Putamen (tissue), 1 donor: ENCODE data around the gene TSC2.

Experiments used
- DNase-seq: peaks from one replicate; pipeline ENCODE4 v3.0.0-alpha.2; 2016; ENCODE audit warnings: low spot score

Gene TSC2

DNA sequence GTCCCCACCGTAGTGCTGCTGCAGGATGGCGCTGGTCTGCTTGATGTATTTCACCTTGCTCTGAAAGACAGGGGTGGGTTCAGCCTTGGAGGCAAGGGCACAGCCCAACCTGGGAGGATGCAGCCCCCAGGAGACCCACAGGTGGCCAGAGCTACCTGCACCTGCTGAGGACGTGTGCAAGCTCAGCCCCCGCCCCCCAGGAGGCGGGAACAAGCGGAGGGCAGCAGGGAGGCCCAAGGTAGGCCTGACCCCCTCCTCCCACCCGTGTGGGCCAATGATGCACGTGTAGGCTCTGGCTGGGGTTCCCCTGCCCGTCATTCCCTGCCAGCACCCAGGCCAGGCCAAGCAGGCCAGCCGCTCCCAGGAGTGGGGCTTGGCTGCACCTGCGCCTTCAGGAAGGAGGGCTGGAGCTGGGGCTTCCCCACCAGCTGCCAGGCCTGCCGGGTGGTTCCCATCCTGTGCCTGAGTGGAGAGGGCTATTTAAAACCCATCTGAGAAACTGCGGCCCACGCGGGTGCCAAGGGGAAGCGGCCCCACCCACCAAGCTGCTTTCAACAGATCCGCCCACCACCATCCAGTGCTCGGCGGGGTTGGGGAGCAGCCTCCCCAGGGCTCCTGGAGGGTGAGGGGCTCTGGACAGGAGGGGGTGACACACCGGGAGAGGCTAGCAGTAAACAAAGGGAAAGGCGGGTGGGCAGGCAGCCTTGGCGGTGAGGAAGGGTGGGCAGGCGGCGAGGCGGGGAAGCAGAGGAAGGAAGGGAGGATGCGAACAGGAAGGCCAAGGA lies 3.9 kb upstream of the TSC2 start:
- peak; percentile 62 for DNase-seq

DNA sequence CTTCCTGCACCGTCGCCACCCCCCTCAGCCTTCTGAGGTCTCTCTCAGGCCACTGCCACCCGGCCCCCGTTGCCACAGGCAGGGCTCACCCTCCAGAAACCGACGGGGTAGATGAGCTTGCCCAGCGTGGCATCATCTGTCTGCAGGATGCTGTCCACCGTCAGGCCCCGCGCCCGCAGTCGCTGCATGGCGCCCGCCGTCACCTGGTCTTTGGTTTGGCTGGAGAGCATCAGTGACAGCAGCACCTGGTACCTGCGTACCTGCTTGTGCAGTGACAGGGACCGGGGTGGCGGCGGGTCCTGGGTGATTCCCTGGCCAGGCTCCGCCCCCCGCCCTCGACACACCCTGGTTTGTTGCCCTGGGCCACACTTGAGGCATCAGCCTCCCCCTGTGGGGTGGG lies 3.2 kb upstream of the TSC2 start:
- DNase-seq: no peak

DNA sequence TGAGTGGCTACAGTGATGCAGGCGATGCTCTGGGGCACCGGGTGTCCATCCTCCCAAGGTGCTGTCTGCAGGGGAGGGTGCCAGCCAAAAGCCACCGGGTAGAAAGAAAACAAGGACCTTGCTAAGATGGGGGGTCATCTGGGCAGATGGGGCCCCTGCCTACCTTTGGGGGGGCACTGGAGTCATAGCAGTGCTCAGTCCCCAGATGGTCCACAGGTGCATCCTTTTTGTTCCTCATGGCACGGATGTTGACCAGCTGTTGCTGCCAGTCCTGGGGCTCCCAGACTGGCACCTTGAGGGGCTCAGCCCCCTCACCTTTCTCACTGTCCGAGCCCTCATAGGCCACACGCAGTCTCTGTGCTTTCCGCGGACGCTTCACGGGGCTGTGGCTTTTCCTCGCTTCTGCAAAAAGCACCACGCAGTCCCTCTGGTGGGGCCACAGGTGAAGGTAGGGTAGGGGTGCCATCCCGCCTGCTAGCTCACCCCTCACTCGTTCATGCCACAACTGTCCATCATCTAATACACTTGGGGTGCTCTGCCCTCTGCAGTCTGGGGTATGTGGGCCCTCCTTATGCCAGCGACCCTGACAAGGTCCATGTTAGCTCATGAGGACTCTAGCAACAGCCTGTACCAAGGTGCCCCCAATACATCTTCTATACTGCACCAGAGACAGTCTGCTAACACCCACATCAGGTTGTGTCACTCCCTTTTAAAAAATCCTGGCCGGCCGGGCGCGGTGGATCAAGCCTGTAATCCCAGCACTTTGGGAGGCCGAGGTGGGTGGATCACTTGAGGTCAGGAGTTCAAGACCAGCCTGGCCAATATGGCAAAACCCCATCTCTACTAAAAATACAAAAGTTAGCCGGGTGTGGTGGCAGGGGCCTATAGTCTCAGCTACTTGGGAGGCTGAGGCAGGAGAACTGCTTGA lies 1.6 kb upstream of the TSC2 start:
- DNase-seq: no peak

DNA sequence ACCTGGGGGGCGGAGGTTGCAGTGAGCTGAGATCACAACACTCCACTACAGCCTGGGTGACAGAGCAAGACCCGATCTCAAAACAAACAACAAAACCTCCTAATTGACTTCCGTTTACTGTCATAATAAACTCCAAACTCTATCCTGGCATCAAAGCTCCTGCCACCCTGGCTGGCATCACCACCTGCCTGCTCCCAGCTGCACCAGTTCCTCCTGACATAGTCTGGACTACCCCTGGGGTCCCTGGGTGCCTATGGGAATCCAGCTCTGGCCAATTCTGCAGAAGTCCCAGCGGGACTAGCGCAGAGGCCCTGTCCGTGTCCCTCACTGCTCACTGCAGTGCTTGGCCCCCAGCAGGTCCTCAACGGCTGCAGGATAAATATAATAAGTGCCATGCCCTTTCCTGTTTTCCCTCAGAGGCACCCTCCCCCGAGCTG lies 874 bp upstream of the TSC2 start:
- DNase-seq: no peak

DNA sequence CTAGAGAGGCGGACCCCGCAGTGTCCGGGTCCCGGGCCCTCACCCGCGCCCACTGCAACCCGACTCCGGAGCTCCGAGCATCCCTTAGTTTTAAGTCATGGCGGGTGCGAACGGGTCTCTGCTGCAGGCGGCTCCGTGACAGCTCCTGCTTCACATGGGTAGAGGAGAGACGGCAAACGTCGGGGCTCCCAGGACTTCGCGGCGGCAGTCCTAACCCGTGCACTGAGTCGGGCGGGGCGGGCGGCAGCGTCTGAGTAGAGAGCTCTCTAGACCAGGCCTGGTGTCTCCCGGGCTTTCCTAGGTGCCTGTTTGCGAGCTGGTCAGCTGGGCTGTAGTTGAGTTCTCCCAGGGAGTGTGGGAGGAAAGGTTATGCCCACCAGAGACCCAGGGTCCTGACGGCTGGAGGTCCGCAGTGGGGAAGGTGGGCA lies 345 bp downstream of the TSC2 start:
- DNase-seq: no peak

DNA sequence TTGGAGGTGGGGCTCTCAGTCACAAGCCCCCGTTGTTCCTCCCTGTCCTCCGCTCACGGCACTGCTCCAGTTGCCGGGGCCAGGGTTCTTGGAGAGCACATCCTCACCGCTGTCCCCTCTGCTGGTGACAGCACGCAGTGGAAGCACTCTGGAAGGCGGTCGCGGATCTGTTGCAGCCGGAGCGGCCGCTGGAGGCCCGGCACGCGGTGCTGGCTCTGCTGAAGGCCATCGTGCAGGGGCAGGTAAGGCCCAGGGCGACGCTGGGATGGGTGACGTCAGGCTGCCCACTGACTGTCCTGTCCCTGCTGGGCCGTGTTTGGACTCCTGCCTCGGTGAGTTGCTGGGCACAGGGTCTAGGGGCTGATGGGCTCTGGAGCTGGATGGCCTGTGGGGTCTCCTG lies 5.4 kb downstream of the TSC2 start:
- DNase-seq: no peak

DNA sequence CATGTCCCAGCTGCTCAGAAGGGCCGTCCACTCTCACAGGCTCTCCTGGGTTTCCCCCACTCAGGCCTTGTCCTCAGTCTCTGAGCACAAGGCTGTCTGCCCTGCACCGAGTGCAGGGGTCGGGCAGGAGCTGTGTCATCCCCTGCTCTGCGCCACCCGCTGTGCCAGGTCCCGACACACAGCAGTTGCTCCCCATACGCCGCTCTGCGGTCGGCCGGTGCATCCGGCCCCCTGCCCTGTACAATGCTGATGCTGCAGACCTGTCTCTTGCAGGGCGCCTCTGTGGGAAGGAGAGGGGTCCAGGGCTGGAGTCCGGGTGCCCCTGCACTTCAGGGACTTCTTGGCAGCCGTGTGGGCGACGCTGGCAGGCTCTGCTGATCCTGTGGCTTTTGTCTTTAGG lies 6.1 kb downstream of the TSC2 start:
- DNase-seq: no peak

DNA sequence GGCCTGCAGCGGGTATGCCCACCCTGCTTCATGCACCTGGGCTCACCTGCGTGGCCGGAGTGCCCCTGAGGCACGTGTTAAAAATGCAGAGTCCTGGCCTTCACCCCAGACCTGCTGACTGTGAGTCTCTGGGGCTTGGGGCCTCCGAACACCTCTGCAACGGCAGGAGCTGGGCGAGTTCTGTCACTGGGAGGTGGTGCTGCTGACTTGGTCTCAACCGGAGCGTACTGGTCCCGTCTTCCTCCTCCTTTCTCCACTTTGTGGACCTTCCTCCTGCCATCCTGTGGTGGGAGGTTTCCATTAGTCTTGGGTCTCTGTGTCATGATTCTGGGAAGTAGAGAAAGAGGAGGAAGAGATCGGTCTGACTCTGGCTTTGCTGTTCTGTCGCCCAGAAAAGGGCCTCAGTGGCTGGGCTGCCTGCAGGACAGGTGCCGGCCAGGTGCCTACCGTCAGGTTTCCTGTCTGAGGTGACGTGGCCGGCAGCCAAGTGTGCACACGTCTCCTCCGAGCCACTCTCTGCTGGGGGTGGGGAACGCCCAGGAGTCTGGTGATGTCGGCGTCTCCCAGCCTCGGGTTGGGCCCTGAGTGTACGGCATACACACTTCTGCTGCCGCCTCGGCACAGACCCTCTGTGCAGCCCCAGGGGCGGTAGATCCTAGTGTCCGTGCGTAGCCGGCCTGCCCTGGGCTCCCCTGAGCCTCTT lies 6.9 kb downstream of the TSC2 start:
- no peak for DNase-seq

DNA sequence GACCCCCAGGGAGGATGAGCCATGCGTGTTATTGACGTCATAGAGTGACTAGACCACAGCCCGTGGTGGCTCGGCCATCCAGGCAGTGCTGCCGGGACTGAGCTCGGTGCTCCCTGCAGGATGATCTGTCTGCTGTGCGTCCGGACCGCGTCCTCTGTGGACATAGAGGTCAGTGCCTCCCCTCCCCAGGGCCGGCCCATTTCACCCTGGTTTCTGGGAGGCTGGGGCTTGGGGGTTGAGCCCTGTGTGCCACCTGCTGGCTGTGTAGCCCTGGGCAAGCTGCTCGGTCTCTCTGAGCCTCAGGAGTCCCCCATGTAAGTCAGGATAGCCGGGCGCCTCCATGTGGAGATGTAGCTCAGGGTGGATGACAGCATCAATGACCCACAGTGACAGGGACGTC lies 8.3 kb downstream of the TSC2 start:
- no peak for DNase-seq

DNA sequence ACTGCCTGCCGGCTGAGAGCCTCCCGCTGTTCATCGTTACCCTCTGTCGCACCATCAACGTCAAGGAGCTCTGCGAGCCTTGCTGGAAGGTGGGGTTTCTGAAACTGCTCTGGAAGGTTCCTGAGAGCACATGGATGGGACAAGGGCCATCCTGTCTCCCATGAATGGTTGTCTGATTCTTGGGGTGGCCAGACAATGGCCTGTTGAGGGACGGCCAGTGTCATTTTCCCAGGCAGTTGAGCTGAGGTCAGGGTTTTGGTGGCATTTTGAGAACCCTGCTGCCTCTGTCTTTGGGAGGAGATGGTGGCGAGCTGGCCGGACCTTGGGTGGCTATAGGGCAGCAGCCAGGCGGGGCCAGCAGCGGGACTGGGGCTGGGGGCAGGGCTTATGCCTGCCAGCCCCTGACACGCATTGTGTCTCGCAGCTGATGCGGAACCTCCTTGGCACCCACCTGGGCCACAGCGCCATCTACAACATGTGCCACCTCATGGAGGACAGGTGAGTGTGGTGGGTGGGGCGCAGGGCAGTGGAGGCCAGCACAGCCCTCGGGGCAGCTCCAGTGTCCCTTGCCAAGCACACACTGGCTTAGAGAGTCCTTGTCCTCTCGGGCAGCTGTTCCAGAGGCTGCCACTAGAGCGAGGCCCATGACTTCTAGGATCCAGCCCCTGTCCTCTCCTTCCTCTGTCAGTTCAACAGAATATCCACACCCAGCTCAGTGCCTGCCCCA lies 9.1 kb downstream of the TSC2 start:
- peak; percentile 45 for DNase-seq

DNA sequence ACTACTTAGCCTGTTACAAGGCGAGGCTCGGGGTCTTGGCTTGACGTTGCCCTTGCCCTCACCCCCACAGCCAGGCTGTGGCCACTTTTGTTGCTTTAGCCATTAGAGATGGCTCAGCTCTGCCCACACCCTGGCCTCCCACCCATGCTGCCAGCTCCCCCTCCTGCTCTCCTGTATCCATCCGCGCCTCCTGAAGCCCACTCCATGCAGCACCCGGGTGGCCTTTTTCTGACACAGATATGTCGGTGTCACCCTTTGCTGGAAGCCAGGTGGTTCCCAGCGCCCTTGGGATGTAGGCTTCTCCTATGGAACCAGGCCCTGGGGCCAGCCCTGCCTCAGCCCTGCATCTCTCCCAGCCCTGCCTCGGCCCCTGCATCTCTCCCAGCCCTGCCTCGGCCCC lies 9.7 kb downstream of the TSC2 start:
- no peak for DNase-seq

DNA sequence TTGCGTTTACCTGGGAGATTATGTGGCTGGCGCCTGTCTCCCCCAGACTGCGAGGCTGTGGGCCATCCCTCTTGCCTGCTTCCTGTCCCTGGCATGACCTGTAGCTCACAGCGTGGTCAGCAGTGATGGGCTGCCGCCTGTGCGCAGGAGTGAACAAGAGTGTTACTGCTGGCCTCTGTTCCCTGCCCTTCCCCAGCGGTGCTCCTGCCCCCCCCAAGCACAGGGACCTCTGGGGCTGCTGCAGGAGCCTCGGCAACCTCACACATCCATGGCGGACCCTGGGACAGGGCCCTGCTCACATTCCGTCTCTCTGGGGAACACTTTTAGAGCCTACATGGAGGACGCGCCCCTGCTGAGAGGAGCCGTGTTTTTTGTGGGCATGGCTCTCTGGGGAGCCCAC lies 10.6 kb downstream of the TSC2 start:
- no peak for DNase-seq

DNA sequence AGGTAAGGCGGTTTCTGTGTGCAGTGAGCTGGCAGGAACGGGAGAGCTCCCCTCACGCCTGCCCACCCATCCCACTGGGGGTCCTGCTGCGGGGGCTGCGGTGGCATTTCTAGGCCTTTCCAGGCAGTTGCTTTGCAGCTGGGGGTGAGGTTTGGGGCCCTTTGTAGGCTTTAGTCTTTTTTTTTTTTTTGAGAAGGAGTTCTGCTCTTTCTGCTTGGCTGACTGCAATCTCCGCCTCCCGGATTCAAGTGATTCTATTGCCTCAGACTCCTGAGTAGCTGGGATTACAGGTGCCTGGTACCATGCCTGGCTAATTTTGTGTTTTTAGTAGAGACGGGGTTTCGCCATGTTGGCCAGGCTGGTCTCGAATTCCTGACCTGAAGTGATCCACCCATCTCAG lies 11.1 kb downstream of the TSC2 start:
- DNase-seq: no peak

DNA sequence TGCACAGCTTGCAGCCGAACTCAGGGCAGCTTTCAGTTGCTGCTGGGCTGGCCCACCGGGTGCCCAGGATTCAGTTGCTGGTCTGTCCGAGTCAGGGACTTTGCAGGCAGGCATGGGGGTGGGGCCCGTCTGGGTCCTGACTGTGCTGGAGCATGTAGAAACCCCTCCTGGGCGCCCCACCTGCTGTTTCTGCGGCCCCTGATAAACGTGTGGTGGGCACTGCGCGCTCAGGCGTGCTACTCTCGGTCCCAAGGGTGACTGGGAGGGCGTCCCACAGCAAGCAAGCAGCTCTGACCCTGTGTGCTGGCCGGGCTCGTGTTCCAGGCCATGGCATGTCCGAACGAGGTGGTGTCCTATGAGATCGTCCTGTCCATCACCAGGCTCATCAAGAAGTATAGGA lies 12.6 kb downstream of the TSC2 start:
- DNase-seq: no peak

DNA sequence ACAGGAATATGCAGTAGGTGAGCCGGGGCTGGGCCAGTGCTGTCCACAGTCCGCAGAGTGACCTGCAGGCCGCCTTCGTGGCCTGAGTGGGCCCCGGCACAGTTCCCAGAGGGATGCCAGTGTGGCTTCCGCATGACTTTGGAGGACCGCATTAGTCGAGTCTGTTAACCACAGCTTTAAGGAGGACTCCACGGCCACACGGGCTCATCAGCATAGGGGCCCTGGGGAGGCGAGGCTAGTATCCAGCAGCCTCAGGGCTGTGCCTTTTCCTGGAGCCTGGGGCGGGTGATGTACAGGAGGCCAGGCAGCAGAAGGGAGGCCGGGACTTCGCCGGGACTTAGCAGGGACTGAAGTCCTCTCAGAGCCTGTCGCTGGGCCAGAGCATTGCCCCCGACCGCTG lies 13.2 kb downstream of the TSC2 start:
- DNase-seq: no peak

DNA sequence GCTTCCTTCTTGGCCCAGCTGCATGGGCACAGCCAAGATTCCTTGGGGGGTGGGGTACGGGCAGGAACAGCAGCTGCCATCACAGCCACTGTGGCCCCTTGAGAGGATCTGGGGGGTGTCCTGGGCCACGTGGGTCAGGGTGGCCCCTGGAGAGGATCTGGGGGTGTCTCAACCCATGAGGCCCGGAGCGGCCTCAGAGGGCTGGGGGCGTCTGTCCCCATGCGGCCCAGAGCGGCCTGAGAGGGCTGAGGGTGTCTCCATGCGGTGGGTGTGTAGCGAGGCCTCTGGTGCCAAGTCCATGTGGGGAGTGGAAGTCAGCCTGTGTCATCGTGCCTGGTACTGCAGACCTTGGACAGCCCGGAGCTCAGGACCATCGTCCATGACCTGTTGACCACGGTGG lies 13.7 kb downstream of the TSC2 start:
- no peak for DNase-seq

DNA sequence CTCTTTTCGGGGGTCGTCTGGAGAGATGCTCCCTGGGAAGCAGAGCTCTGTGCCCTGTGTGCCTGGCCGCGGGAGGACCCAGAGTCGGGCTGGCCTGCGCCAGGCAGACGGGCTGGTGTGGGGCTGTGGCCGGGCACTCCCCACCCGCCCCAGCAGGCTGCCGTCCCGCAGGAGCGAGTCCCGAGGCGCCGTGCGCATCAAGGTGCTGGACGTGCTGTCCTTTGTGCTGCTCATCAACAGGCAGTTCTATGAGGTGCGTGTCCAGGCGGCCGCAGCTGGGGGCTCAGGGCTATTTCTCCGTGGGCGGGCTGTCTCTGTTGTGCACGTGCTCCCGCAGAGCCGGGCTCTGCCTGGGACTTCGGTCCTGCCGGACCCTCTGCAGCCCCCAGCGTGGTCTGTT lies 15.0 kb downstream of the TSC2 start:
- no peak for DNase-seq

DNA sequence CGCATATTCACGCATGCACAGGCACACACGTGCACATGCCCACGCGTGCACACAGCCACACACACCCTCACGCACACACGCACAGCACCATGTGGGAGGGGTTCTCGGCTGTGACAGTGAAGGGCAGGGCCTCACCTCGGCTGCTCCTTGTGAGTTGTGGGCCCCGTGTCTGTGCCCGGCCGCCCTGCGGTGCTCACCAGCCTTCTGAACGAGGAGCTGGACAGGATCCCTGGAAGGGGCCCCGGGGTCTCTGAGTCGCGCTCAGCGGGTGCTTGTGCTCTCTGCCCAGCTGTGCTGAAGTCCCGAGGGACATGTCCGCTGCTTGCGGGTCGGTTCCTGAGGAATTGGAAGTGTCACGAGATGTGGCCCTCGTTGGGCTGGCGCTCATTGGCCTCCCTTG lies 16.1 kb downstream of the TSC2 start:
- DNase-seq: no peak

DNA sequence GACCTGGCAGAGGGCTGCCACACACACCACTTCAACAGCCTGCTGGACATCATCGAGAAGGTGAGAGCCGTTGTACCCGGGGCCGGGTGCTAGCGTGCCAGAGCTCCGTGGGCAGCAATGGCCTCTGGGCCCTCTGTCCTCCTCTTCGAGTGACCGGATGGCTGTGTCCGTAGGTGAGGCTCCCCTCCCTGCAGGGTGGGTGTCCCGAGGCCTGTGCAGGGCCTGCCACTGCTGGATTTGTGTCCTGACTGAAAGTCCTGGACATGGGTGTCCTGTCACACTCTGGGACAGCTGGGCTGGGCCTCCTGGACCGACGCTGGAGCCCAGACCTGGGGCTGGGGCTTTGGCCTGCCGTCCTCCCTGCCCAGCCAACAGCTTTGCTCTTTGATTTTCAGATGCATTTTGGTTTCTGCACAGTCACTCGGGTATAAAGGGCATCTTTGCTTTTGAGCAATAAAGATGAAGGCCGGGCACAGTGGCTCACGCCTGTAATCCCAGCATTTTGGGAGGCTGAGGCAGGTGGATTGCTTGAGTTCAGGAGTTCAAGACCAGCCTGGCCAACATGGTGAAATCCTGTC lies 16.7 kb downstream of the TSC2 start:
- no peak for DNase-seq

DNA sequence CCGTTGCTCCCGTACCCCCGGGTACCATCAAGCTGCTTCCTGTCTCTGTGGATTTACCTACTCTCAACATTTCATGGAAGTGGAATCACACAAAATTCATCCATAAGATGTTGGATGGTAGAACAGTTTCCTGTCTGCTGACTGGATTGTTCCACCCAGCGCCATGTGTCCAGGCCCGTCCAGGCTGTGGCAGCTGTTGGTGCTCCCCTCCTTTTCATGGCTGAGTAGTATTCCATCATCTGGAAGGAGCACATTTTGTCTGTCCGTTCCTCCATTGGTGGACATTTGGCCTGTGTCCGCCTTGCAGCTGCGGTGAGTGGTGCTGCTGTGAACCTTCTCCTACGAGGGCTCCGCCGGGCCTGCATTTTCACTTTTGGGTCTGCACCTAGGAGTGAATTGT lies 18.4 kb downstream of the TSC2 start:
- DNase-seq: no peak

DNA sequence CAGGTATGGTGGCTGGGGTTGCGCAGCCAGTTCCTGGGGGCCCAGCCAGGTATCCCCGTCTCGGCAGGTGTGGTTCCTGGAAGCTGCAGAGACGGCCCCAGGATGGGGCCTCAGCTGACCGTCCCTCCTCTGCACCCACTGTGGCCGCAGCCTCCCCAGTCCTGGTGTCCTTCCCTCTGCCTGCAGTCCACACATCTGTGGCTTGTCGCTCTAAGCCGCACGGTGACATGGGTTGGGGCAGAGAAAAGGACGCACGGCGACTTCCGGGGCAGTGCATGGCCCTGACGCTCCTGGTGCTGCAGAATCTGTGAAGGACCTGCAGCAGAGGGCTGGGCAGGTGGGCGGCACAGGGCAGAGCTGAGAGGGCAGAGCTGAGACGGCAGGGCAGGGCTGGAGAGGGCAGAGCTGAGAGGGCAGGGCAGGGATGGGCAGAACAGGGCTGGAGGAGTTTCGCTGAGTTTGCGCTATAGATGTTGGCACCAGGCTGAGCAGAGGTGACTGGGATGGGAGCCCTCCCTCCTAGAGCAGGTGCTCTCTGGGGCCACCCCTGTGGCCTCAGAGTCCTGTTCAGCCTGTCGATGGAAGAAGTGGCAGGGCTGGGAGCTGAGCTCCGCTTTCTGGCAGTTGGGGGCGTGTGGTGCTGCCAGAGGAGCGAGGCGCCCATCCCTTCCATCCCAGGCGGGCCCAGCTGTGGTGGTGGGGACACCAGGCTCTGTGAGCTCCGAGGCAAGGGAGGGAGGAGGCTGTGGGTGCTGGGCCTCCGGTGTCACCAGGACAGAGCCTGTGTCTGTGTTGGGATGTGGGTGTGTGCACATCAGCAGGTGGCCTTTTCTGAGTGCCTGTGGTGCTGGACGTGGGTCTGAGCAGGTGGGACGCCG lies 23.0 kb downstream of the TSC2 start:
- no peak for DNase-seq
